IPS-20b (cell line): ENCODE results near the gene KAT6B.

Experiments used
- H3K27ac ChIP-seq: one replicate; pipeline ENCODE4 v1.5.1; 2013; ENCODE audit warnings: low read length
- H3K27me3 ChIP-seq: 2 replicates; pipeline ENCODE4 v1.6.1; 2013; ENCODE audit warnings: mild to moderate bottlenecking, low read length, inconsistent platforms; ENCODE audit not compliant: insufficient read depth
- H3K36me3 ChIP-seq: 2 replicates; pipeline ENCODE4 v1.6.1; 2013; ENCODE audit warnings: low read depth, mild to moderate bottlenecking, inconsistent platforms, low read length, moderate library complexity; ENCODE audit not compliant: insufficient read depth
- H3K4me1 ChIP-seq: 2 replicates; pipeline ENCODE4 v1.6.1; 2013; ENCODE audit warnings: mild to moderate bottlenecking, control low read depth, inconsistent platforms, low read length, moderate library complexity; ENCODE audit not compliant: insufficient read depth
- H3K4me3 ChIP-seq: 2 replicates; pipeline ENCODE4 v1.5.1; 2013; ENCODE audit warnings: mild to moderate bottlenecking, low read length, inconsistent platforms
- H3K9ac ChIP-seq: 2 replicates; pipeline ENCODE4 v1.6.1; 2013; ENCODE audit warnings: low read depth, mild to moderate bottlenecking, inconsistent platforms, low read length, moderate library complexity
- H3K9me3 ChIP-seq: 2 replicates; pipeline ENCODE4 v1.6.1; 2013; ENCODE audit warnings: mild to moderate bottlenecking, low read depth, low read length, inconsistent platforms; ENCODE audit not compliant: insufficient read depth

KAT6B gene

DNA sequence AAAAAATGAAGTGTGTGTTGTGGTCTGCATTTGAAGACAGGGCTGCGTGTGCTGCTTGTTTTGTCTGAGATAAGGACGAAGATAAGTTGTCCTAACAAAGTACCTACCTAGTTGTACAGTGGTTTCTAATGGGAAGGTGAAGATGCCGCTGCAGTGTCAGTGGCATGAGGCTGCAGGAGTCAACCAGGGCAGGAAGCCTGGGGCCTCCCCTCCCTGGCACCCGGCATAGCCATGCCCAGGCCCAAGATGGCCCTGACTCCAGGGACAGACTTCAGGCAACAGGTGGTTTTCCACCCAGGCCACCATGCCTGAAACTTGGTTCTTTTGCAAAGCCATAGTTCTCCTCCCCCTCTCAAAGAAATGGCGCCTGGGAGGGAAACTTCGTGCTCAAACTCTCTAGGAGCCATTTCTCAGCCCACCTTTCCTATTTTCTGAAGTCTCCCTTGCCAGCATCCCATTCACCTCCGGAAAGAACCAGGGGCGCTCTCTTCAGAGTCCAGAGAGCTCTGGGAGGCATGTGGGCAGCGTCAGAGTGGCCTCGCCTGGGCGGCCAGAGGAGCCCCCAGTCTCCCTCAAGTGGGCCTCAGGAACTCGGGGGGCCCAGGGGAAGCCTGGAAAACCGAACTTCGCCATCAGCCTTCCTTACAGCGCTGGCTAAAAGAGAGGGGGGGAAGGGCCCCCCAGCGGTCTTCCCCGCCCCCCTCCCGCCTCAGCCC is 2.1 kb upstream of the KAT6B start:
- Histone ChIP-seq H3K4me3 (peak overlapping the region; percentile 87), H3K27me3 (no peaks in the 10 kb centered on the region), H3K4me1 (peaks cover 6% of the 10 kb centered on the region), H3K36me3 (no peaks in the 10 kb centered on the region), H3K9ac (peak overlapping the region; percentile 83; the same call in 1 of the 2 replicates), H3K9me3 (no peaks in the 10 kb centered on the region), H3K27ac (peak overlapping the region; percentile 55)

DNA sequence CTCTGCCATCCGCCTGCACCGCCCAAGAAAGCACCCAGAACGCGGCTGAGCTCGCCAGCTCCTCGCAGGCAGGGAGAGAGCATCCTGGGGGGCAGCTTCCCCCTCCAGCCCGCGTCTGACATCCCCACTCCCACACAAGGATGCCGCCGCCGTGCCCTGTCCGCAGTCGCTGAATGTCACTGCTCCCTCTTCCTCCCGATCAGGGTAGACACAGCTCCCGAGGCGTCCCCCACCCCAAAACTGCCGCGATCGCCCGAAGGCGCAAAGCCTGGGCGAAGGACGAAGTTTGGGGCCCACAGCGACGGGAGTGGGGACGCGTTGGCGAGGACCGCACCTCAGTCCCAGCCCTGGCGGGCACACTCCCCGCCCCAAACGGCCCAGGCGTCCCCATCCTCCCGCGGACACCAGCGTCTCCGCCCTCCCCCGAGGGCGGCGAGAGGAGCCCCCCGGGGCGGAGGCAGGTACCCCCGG is 1.5 kb upstream of the KAT6B start:
- H3K36me3 ChIP-seq = no peaks in the 10 kb centered on the region
- H3K4me3 ChIP-seq = peak overlapping the region; percentile 87
- H3K27ac ChIP-seq = peak overlapping the region; percentile 55
- no peaks in the 10 kb centered on the region for H3K9me3 ChIP-seq
- H3K27me3 ChIP-seq = no peaks in the 10 kb centered on the region
- H3K4me1 ChIP-seq = peaks cover 6% of the 10 kb centered on the region
- peak overlapping the region; percentile 83 for H3K9ac ChIP-seq

DNA sequence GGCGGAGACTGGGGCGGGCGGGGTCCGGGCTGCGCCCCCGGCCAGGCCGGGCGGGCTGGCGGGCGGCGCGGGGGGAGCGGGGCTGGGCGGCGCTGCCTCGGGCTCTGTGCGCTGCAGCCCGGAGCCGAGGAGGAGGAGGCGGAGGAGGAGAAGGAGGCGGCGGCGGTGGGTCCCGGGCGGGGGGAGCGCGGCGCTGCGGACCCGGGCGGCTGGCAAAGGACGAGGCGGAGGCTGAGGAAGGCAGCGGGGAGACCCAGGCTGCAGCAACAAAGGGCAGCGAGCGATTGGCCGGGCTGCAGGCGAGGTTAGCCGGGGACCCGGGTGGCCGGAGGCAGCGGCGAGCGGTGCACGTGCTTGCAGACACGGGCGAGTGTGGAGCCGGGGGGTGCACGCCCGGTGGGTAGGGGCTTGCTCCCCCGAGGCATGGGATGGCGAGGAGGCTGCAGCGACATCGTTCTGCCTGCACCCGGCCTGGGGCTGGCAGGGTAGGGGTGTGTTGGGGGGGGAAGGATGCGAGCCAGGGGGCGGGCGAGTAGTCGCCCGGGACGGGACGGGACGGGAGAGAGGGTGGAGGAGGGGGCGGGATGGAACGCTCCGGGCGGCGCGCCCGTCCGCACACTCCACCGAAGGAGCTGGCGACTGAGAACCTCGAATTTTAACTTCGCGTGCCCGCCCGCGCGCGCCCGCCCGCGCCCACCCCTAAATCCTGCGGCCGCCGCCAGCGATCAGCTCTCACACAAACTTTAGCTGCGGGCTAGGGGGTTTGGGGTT is 844 bp upstream of the KAT6B start:
- peak overlapping the region; percentile 85; the same call in 1 of the 2 replicates for H3K9ac ChIP-seq

DNA sequence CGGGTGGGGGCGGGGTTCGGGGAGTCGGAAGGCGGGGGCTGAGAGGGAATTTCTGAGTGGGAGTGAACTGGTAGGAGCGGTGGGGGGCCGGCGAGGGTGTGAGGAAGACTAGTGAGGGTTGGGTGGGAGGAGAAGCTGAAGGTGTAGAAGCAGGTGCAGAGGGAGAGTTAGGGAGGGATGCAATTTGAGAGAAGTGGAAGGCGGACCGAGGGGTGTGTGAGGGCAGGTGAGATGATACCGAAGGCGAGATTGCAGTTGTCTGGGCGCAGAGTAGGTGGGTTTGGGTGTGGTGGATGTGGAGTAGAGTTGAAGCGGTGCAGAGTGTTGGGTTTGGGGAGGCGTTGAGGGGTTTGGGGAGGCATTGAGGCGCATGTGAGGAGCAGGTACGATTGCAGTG is 643 bp downstream of the KAT6B start:
- no peaks in the 10 kb centered on the region for H3K27me3 ChIP-seq
- no peak overlapping the region for H3K27ac ChIP-seq
- peaks cover 6% of the 10 kb centered on the region for H3K4me1 ChIP-seq
- H3K4me3 ChIP-seq = peak overlapping the region; percentile 84
- H3K9ac ChIP-seq = peak overlapping the region; percentile 60; the same call in 1 of the 2 replicates
- no peaks in the 10 kb centered on the region for H3K9me3 ChIP-seq
- no peaks in the 10 kb centered on the region for H3K36me3 ChIP-seq

More for the DNA sequence above, 844 bp upstream of the KAT6B start:
- Histone ChIP-seq H3K4me3 (peak overlapping the region; percentile 87), H3K4me1 (peaks cover 6% of the 10 kb centered on the region), H3K27me3 (no peaks in the 10 kb centered on the region), H3K27ac (no peak overlapping the region), H3K36me3 (no peaks in the 10 kb centered on the region), H3K9me3 (no peaks in the 10 kb centered on the region)

DNA sequence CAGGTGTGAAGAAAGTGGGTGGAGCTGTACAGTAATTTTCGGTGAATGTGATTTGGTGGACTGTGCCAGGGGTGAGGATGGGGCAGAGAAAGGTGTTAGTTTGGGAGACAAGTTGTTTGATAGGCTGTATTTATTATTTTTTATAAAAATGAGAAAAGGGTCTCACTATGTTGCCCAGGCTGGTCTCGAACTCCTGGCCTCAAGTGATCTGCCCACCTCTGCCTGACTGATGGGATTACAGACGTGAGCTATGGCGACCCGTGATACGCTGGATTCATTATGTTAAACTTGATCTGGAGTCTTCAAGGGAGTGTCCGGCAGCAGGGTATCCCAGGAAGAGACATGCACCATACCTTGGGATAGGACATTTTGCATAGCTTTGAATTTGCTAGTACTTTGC is 1.3 kb downstream of the KAT6B start:
- Histone ChIP-seq H3K4me1 (peaks cover 6% of the 10 kb centered on the region), H3K27ac (no peak overlapping the region), H3K9ac (peak overlapping the region; percentile 60; the same call in 1 of the 2 replicates), H3K27me3 (no peaks in the 10 kb centered on the region), H3K36me3 (no peaks in the 10 kb centered on the region), H3K4me3 (peak overlapping the region; percentile 84), H3K9me3 (no peaks in the 10 kb centered on the region)

DNA sequence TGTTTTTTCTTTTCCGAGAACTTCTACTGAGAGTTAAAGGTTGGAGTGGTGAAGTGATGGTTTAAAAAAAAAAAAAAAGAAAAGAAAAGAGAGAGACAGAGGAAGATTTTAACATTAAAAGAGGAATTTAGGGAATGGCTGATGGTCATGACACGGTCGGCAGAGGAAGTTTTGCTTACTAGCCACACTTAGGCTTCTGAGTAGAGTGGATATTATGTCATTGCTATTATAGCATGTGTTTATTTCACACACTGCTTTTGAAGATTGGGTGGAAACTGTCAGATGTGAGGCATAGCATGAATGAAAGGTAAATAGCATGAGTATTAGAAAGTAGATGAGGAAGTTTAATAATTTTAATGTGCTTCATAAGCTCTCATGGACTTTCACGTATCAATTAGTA is 2.5 kb downstream of the KAT6B start:
- no peak overlapping the region for H3K4me3 ChIP-seq
- H3K36me3 ChIP-seq = no peaks in the 10 kb centered on the region
- H3K27ac ChIP-seq = no peak overlapping the region
- H3K4me1 ChIP-seq = peaks cover 12% of the 10 kb centered on the region
- no peaks in the 10 kb centered on the region for H3K9me3 ChIP-seq
- H3K9ac ChIP-seq = no peak overlapping the region
- H3K27me3 ChIP-seq = no peaks in the 10 kb centered on the region

DNA sequence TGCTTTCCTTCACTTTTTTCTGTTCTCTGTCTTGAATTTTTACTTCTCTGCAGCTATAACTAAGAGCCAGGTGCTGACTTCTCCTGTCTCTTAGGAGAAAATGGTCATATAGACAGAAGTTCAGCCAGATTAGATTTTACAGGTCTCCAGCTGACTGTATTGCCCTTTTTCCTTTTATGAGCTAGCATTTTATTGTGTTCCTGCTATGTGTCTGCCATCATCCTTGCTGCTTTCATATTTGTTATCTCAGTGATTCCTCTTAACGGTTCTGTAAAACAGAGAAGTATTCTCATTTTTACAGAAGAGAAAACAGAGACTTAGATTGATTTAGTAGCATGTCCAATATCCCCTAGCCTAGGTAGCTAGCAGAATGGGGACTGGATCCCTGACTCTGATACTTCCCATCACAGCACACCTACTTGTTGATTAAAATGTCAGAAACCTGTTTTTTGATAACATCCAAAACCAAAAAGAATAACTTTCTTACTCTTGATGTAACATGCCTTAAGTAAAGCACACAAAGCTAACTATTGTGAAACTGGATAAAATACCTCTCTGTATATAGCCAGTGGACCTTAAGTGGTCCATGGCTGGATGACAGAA is 5.2 kb downstream of the KAT6B start:
- Histone ChIP-seq H3K4me3 (no peak overlapping the region), H3K27ac (no peak overlapping the region), H3K36me3 (no peaks in the 10 kb centered on the region), H3K9ac (no peak overlapping the region), H3K4me1 (peaks cover 6% of the 10 kb centered on the region; the same call in 1 of the 2 replicates), H3K9me3 (no peaks in the 10 kb centered on the region), H3K27me3 (no peaks in the 10 kb centered on the region)

DNA sequence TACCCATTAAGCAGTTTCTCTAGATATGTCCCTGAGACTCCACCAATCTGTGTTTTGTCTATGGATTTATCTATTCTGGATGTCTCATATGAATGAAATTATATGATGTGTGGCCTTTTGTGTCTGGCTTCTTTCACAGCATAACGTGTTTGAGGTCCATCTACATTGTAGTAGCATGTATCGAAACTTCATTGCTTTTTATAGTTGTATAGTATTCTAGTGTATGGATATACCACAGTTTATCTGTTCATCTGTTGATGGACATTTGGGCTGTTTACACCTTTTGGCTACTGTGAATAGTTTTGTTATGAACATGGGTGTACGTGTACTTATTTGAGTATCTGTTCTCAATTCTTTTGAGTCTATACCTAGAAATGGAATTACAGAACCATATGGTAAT is 9.6 kb downstream of the KAT6B start:
- H3K4me1 ChIP-seq = peaks cover 6% of the 10 kb centered on the region; the same call in 1 of the 2 replicates
- H3K27ac ChIP-seq = no peak overlapping the region
- H3K4me3 ChIP-seq = no peak overlapping the region
- no peaks in the 10 kb centered on the region for H3K27me3 ChIP-seq
- no peaks in the 10 kb centered on the region for H3K36me3 ChIP-seq
- no peak overlapping the region for H3K9ac ChIP-seq
- H3K9me3 ChIP-seq = no peaks in the 10 kb centered on the region

DNA sequence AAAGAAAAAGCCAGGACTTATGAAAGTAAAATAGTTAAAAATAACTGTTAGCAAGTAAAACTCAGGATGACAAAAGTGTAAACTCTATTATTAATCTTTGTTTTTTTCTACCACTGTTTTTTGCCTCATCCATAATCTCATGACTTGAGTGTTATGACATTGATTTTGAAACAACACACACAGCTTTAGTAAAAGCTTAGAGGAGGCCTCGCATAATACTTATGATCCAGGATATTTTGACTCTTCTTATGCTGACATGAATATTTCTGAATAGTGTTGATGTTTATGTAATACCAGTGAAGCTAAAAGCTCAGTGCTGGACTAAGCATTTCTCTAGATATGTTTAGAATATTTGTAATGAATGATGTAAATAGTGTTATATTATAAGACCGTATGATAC is 10.5 kb downstream of the KAT6B start:
- Histone ChIP-seq H3K4me3 (no peak overlapping the region), H3K9me3 (no peaks in the 10 kb centered on the region), H3K27ac (no peak overlapping the region), H3K36me3 (no peaks in the 10 kb centered on the region), H3K27me3 (no peaks in the 10 kb centered on the region), H3K9ac (no peak overlapping the region), H3K4me1 (peaks cover 6% of the 10 kb centered on the region; the same call in 1 of the 2 replicates)

DNA sequence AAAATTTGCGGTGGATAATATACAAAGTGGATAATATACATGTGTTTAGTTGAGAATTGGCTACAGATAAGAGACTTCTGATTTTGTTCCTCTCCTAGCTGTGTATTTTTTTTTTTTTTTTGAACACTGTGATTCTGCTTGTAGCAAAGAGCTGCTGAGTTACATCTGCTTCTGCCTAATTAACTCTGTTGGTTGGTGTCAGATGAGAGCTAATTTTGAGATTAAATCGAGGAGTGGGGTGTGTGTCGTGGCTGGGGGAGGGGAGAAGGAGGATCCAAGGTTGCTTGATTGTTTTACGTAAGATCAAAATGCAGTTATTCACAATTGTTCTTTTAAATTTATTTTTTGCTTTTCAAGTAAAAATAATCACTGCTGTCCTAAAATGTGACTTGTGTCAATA is 11.3 kb downstream of the KAT6B start:
- Histone ChIP-seq H3K27me3 (no peaks in the 10 kb centered on the region), H3K36me3 (peaks cover 4% of the 10 kb centered on the region; the same call in 1 of the 2 replicates), H3K4me1 (peaks cover 6% of the 10 kb centered on the region; the same call in 1 of the 2 replicates), H3K27ac (no peak overlapping the region), H3K9me3 (no peaks in the 10 kb centered on the region), H3K9ac (no peak overlapping the region), H3K4me3 (no peak overlapping the region)

DNA sequence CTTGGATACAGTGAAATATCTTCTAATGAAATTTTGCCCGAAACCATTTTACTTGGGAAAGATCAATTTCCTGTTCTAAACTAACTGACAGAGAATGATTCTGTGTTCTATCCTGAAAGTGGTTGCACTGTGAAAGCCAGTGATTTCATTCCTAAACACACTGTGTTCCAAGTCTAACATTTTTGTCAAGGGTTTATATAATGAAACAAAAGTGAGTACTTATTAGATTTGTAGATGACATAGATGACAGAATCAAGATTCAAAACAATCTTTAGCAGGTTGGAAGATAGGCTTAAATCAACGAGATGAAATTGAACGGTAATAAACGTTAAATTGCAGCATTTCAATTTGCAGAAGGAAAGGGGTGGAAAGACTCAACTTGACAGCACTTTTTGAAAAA is 13.3 kb downstream of the KAT6B start:
- Histone ChIP-seq H3K9ac (no peak overlapping the region), H3K9me3 (no peaks in the 10 kb centered on the region), H3K27me3 (no peaks in the 10 kb centered on the region), H3K27ac (no peak overlapping the region), H3K4me3 (no peak overlapping the region), H3K36me3 (peaks cover 13% of the 10 kb centered on the region), H3K4me1 (no peaks in the 10 kb centered on the region)
